Coronary artery (tissue), 2 donors: ENCODE results near the gene CACNB1.

ENCODE experiments used
- DNase-seq: peaks from one replicate; pipeline ENCODE4 v3.0.0-alpha.2; 2017; ENCODE audit warnings: low spot score
- H3K27ac ChIP-seq, 2 donors: fragments of 200-600 bp; sonication (generic); one replicate each; pipeline ENCODE4 v1.5.1; 2016 to 2019
- H3K4me3 ChIP-seq: fragments of 200-600 bp; sonication (generic); 2 replicates; pipeline ENCODE4 v1.5.1; 2016; ENCODE audit warnings: mild to moderate bottlenecking, moderate library complexity
- TF ChIP-seq, protein P1 (sequence below): fragments of 200-600 bp; sonication (generic); IDR thresholded peaks from one replicate; pipeline ENCODE4 v1.5.1; 2019; ENCODE audit warnings: antibody characterized with exemption

The CACNB1 gene

GRCh38 chr17:39194985-39195524 is 2.4 kb downstream of the CACNB1 start:
- TF ChIP-seq, protein P1, sequence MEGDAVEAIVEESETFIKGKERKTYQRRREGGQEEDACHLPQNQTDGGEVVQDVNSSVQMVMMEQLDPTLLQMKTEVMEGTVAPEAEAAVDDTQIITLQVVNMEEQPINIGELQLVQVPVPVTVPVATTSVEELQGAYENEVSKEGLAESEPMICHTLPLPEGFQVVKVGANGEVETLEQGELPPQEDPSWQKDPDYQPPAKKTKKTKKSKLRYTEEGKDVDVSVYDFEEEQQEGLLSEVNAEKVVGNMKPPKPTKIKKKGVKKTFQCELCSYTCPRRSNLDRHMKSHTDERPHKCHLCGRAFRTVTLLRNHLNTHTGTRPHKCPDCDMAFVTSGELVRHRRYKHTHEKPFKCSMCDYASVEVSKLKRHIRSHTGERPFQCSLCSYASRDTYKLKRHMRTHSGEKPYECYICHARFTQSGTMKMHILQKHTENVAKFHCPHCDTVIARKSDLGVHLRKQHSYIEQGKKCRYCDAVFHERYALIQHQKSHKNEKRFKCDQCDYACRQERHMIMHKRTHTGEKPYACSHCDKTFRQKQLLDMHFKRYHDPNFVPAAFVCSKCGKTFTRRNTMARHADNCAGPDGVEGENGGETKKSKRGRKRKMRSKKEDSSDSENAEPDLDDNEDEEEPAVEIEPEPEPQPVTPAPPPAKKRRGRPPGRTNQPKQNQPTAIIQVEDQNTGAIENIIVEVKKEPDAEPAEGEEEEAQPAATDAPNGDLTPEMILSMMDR, result no peak
- peak overlapping the region; percentile 92 to 99 for H3K27ac ChIP-seq
- DNase-seq, result no peak
- peak overlapping the region; percentile 97 for H3K4me3 ChIP-seq

DNA sequence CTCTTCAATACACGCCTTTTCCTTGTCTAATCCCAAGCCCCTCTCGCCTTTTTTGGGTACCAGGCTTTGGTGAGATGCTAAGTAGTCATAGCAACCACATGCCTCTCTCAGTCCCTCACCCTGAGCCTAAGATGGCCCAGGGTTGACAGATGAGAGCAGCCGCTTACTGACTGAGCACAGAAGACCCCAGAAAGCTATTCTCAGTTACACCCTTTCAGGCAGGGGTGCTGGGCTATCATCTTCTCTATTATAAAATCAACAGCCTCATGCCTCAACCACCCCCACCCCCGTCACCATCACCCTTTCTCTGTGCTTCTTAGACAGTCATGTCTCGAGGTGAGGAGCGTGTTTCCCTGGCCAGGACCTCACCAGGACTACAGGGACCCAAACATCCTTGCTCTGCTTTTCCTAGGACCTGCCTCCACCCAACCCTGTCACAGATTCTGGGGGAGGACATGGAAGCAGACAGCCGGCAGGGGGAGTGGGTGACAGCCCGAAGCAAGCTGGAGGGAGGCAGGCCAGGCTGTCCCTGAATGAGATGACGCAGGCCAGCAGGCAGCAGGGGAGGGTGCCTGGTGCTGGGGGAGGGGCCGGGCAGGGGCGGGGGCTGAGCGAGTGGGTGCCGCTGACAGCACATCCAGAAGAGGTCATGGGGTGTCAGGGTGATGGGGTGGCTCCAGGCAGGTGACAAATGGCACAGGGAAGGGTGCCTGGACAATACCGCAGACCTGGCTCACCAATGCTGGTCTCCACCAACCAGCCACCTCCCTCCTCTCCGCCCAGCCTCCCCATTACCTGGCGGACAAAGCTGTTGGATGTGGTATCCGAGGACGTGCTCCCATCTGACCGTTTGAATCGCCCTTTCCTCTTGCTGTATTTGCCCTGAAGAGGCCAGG is 3.1 kb downstream of the CACNB1 start:
- H3K4me3 ChIP-seq, result peak overlapping the region; percentile 97
- TF ChIP-seq, protein P1, result peak; percentile 45
- peak overlapping the region; percentile 92 to 99 for H3K27ac ChIP-seq
- peak; percentile 90 for DNase-seq

GRCh38 chr17:39193346-39193745 is 4.1 kb downstream of the CACNB1 start:
- Histone ChIP-seq H3K27ac (peak overlapping the region in 1 of 2 donors; percentile 99), H3K4me3 (peak overlapping the region; percentile 16)
- TF ChIP-seq, protein P1, result no peak
- no peak for DNase-seq

DNA sequence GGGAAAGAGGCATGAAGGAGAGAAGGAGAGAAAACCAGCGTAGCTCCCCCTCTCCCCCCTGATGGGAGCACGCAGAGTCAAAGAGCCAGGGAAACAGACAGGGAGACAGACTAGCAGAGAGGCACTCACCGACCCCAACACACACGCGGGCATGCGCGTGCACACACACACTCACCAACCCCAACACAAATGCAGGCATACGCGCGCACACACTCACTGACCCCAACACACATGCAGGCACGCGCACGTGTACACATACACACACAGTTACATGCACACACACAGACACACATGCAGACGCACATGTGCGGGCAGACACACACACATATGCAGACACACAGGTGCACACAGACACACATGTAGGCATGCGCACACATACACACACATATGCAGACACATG is 4.6 kb downstream of the CACNB1 start:
- Histone ChIP-seq H3K27ac (no peak overlapping the region), H3K4me3 (peak overlapping the region; percentile 16)
- DNase-seq, result no peak
- TF ChIP-seq, protein P1, result no peak

GRCh38 chr17:39191750-39192510 is 5.5 kb downstream of the CACNB1 start:
- TF ChIP-seq, protein P1, result no peak
- no peak overlapping the region for H3K27ac ChIP-seq
- no peak for DNase-seq
- no peak overlapping the region for H3K4me3 ChIP-seq

GRCh38 chr17:39187152-39187830 is 10.2 kb downstream of the CACNB1 start:
- H3K4me3 ChIP-seq, result no peak overlapping the region
- DNase-seq, result no peak
- TF ChIP-seq, protein P1, result no peak
- H3K27ac ChIP-seq, result no peak overlapping the region
